Neuronal stem cell (in vitro differentiated cells): Measurements from ENCODE around the gene KIAA0232.

Experiments
- DNase-seq: peaks from one replicate; pipeline ENCODE4 v3.0.0-alpha.2; 2013; ENCODE audit warnings: low spot score
- H2AFZ ChIP-seq: one replicate; pipeline ENCODE4 v1.6.1; 2013; ENCODE audit warnings: mild to moderate bottlenecking, low read length, inconsistent platforms
- H2AK5ac ChIP-seq: 2 replicates; pipeline ENCODE4 v1.6.1; 2013; ENCODE audit warnings: low read depth, mild to moderate bottlenecking, inconsistent platforms, low read length, moderate library complexity, mixed read lengths
- H2BK120ac ChIP-seq: 2 replicates; pipeline ENCODE4 v1.6.1; 2013; ENCODE audit warnings: low read depth, mild to moderate bottlenecking, inconsistent platforms, low read length, moderate library complexity, mixed read lengths
- H2BK12ac ChIP-seq: one replicate; pipeline ENCODE4 v1.6.1; 2013; ENCODE audit warnings: low read length, inconsistent platforms
- H2BK15ac ChIP-seq: 2 replicates; pipeline ENCODE4 v1.6.1; 2013; ENCODE audit warnings: mild to moderate bottlenecking, low read length, inconsistent platforms, mixed read lengths
- H2BK5ac ChIP-seq: one replicate; pipeline ENCODE4 v1.6.1; 2013; ENCODE audit warnings: inconsistent platforms, mild to moderate bottlenecking, low read length, moderate library complexity
- H3K14ac ChIP-seq: one replicate; pipeline ENCODE4 v1.6.1; 2013; ENCODE audit warnings: low read length, inconsistent platforms
- H3K18ac ChIP-seq: 2 replicates; pipeline ENCODE4 v1.6.1; 2013; ENCODE audit warnings: low read length, inconsistent platforms
- H3K23ac ChIP-seq: 2 replicates; pipeline ENCODE4 v1.6.1; 2013; ENCODE audit warnings: low read depth, mild to moderate bottlenecking, mixed read lengths, low read length, inconsistent platforms; ENCODE audit not compliant: poor library complexity
- H3K27ac ChIP-seq: replicated peaks from 3 replicates; pipeline ENCODE4 v1.5.1; 2013; ENCODE audit warnings: low read length, inconsistent platforms
- H3K27me3 ChIP-seq, 3 experiments: 2 replicates each; pipeline ENCODE4 v1.6.1; 2013; ENCODE audit warnings: low read length in 3 of 3, mild to moderate bottlenecking in 2 of 3, inconsistent platforms in 1 of 3, low read depth in 1 of 3, mixed read lengths in 1 of 3, moderate library complexity in 1 of 3; ENCODE audit not compliant: control insufficient read depth in 3 of 3, insufficient read depth in 3 of 3
- H3K36me3 ChIP-seq, 2 donors: replicated peaks in 1 of 2; 2 replicates each; pipeline ENCODE4 v1.6.1; 2013; ENCODE audit warnings: low read length in 2 of 2; ENCODE audit not compliant: control insufficient read depth in 2 of 2, insufficient read depth in 2 of 2
- H3K4ac ChIP-seq: 2 replicates; pipeline ENCODE4 v1.6.1; 2013; ENCODE audit warnings: inconsistent platforms, mild to moderate bottlenecking, low read length, moderate library complexity
- H3K4me1 ChIP-seq, 2 donors: 1 replicate in 1 of 2; 2 replicates in 1 of 2; pipeline ENCODE4 v1.6.1; 2013; ENCODE audit warnings: low read length in 2 of 2, low read depth in 1 of 2; ENCODE audit not compliant: control insufficient read depth in 2 of 2, insufficient read depth in 1 of 2
- H3K4me2 ChIP-seq: one replicate; pipeline ENCODE4 v1.6.1; 2013; ENCODE audit warnings: mild to moderate bottlenecking, low read length, inconsistent platforms; ENCODE audit not compliant: insufficient read depth, poor library complexity, severe bottlenecking
- H3K4me3 ChIP-seq, 2 donors: 2 replicates each; pipeline ENCODE4 v1.5.1; 2013; ENCODE audit warnings: low read length in 2 of 2, mild to moderate bottlenecking in 2 of 2, inconsistent platforms in 1 of 2, moderate library complexity in 1 of 2
- H3K79me1 ChIP-seq: one replicate; pipeline ENCODE4 v1.6.1; 2013; ENCODE audit warnings: low read depth, mild to moderate bottlenecking, inconsistent platforms, low read length, moderate library complexity
- H3K9ac ChIP-seq: one replicate; pipeline ENCODE4 v1.6.1; 2013; ENCODE audit warnings: mild to moderate bottlenecking, low read depth, low read length, inconsistent platforms; ENCODE audit not compliant: poor library complexity
- H3K9me3 ChIP-seq, 2 donors: replicated peaks in 1 of 2; 2 replicates each; pipeline versions ENCODE3 to v1.6.1; 2013; ENCODE audit warnings: low read length in 2 of 2, mild to moderate bottlenecking in 2 of 2, inconsistent platforms in 1 of 2, low read depth in 1 of 2, mixed read lengths in 1 of 2, moderate library complexity in 1 of 2; ENCODE audit not compliant: control insufficient read depth in 2 of 2, insufficient read depth in 1 of 2
- H4K8ac ChIP-seq: one replicate; pipeline ENCODE4 v1.6.1; 2013; ENCODE audit warnings: low read depth, mild to moderate bottlenecking, inconsistent platforms, low read length, moderate library complexity
- H4K91ac ChIP-seq: one replicate; pipeline ENCODE4 v1.6.1; 2013; ENCODE audit warnings: low read length, low read depth, mild to moderate bottlenecking, inconsistent platforms; ENCODE audit not compliant: poor library complexity
- WGBS, 2 donors: extraction: QIAGEN DNeasy Blood & Tissue Kit; methylation state at CpG; one replicate each; pipeline ENCODE4 v1.1.7; 2013; ENCODE audit warnings: missing lambda C conversion rate in 2 of 2, mixed read lengths in 1 of 2; ENCODE audit not compliant: insufficient read length in 2 of 2, insufficient replicate concordance in 1 of 2; ENCODE audit errors: extremely low coverage in 2 of 2; 5-methylcytosine and 5-hydroxymethylcytosine counted together

The KIAA0232 gene

GRCh38 chr4:6752486-6752829 lies 30.1 kb upstream of the KIAA0232 start:
- H2BK15ac ChIP-seq, result no peak overlapping the region
- peak overlapping the region; percentile 84 for H2BK5ac ChIP-seq
- peaks cover 11 to 23% of the 10 kb centered on the region in 2 donors for H3K4me1 ChIP-seq
- H2BK120ac ChIP-seq, result no peak overlapping the region
- no peak overlapping the region for H3K23ac ChIP-seq
- H3K36me3 ChIP-seq, result no peaks in the 10 kb centered on the region
- H3K9ac ChIP-seq, result no peak overlapping the region
- no CpG with 5 or more reads among the region's 6 CpGs for WGBS, 2 donors
- H2AK5ac ChIP-seq, result no peak overlapping the region
- H4K91ac ChIP-seq, result no peak overlapping the region
- peaks cover 0 to 5% (median 0%) of the 10 kb centered on the region in 3 experiments for H3K27me3 ChIP-seq
- H3K9me3 ChIP-seq, result peaks cover 0 to 2% of the 10 kb centered on the region in 2 donors
- H3K79me1 ChIP-seq, result peaks cover 2% of the 10 kb centered on the region
- no peak overlapping the region for H4K8ac ChIP-seq
- H3K27ac ChIP-seq, result no peak overlapping the region
- DNase-seq, result no peak
- H3K4me3 ChIP-seq, result no peak overlapping the region
- H3K18ac ChIP-seq, result no peak overlapping the region
- no peak overlapping the region for H3K14ac ChIP-seq
- H3K4ac ChIP-seq, result no peak overlapping the region
- no peak overlapping the region for H3K4me2 ChIP-seq
- H2BK12ac ChIP-seq, result no peak overlapping the region
- H2AFZ ChIP-seq, result no peak overlapping the region

- no peaks in the 10 kb centered on the region for H3K36me3 ChIP-seq
- peak overlapping the region; percentile 84 for H2BK5ac ChIP-seq
- no peak overlapping the region for H3K4ac ChIP-seq
- peaks cover 0 to 2% of the 10 kb centered on the region in 2 donors for H3K9me3 ChIP-seq
- H4K91ac ChIP-seq, result peak overlapping the region; percentile 94
- peak overlapping the region; percentile 49 for H3K27ac ChIP-seq
- H3K23ac ChIP-seq, result peak overlapping the region; percentile 2
- no peak for DNase-seq
- H3K79me1 ChIP-seq, result peaks cover 2% of the 10 kb centered on the region
- no peak overlapping the region for H2AK5ac ChIP-seq
- H2BK15ac ChIP-seq, result no peak overlapping the region
- peaks cover 0 to 5% (median 0%) of the 10 kb centered on the region in 3 experiments for H3K27me3 ChIP-seq
- H3K4me3 ChIP-seq, result no peak overlapping the region
- H2BK120ac ChIP-seq, result peak overlapping the region; percentile 93
- H4K8ac ChIP-seq, result peak overlapping the region; percentile 32
- WGBS, 2 donors, result no CpG with 5 or more reads among the region's 18 CpGs
- H3K9ac ChIP-seq, result no peak overlapping the region
- no peak overlapping the region for H3K14ac ChIP-seq
- H3K18ac ChIP-seq, result peak overlapping the region; percentile 60
- peaks cover 11 to 20% of the 10 kb centered on the region in 2 donors for H3K4me1 ChIP-seq
- no peak overlapping the region for H2BK12ac ChIP-seq
- peak overlapping the region; percentile 45 for H2AFZ ChIP-seq
- H3K4me2 ChIP-seq, result peak overlapping the region; percentile 24
These were observed 29.4 kb upstream of the KIAA0232 start for GRCh38 chr4:6753103-6753560.

- H3K14ac ChIP-seq, result no peak overlapping the region
- peak overlapping the region; percentile 51 for H2AK5ac ChIP-seq
- no peak overlapping the region for H2AFZ ChIP-seq
- H3K27ac ChIP-seq, result no peak overlapping the region
- H2BK5ac ChIP-seq, result no peak overlapping the region
- no peak overlapping the region for H3K9ac ChIP-seq
- WGBS, 2 donors, result no CpG with 5 or more reads among the region's 9 CpGs
- peak overlapping the region; percentile 30 for H3K18ac ChIP-seq
- H3K4me2 ChIP-seq, result no peak overlapping the region
- no peaks in the 10 kb centered on the region for H3K36me3 ChIP-seq
- H3K9me3 ChIP-seq, result peaks cover 0 to 2% of the 10 kb centered on the region in 2 donors
- H4K8ac ChIP-seq, result no peak overlapping the region
- no peak overlapping the region for H3K4me3 ChIP-seq
- no peak overlapping the region for H4K91ac ChIP-seq
- H3K23ac ChIP-seq, result no peak overlapping the region
- no peak overlapping the region for H2BK12ac ChIP-seq
- H3K4ac ChIP-seq, result no peak overlapping the region
- peaks cover 0 to 5% (median 0%) of the 10 kb centered on the region in 3 experiments for H3K27me3 ChIP-seq
- H3K4me1 ChIP-seq, result peaks cover 16 to 19% of the 10 kb centered on the region in 2 donors
- no peak for DNase-seq
- peaks cover 2% of the 10 kb centered on the region for H3K79me1 ChIP-seq
- H2BK15ac ChIP-seq, result no peak overlapping the region
- no peak overlapping the region for H2BK120ac ChIP-seq
These were observed 28.6 kb upstream of the KIAA0232 start for GRCh38 chr4:6753891-6754290.

GRCh38 chr4:6754481-6755087 lies 27.9 kb upstream of the KIAA0232 start:
- DNase-seq, result no peak
- no peak overlapping the region for H4K8ac ChIP-seq
- H3K18ac ChIP-seq, result no peak overlapping the region
- no peak overlapping the region for H3K23ac ChIP-seq
- peak overlapping the region; percentile 18 for H2AK5ac ChIP-seq
- no peak overlapping the region for H3K4me2 ChIP-seq
- H2BK120ac ChIP-seq, result no peak overlapping the region
- H2AFZ ChIP-seq, result no peak overlapping the region
- no peak overlapping the region for H3K4ac ChIP-seq
- no peak overlapping the region for H3K4me3 ChIP-seq
- H3K79me1 ChIP-seq, result peaks cover 2% of the 10 kb centered on the region
- no peak overlapping the region for H2BK15ac ChIP-seq
- no peaks in the 10 kb centered on the region for H3K36me3 ChIP-seq
- peaks cover 0 to 5% (median 0%) of the 10 kb centered on the region in 3 experiments for H3K27me3 ChIP-seq
- H3K9ac ChIP-seq, result no peak overlapping the region
- peaks cover 0 to 2% of the 10 kb centered on the region in 2 donors for H3K9me3 ChIP-seq
- peaks cover 13 to 15% of the 10 kb centered on the region in 2 donors for H3K4me1 ChIP-seq
- H4K91ac ChIP-seq, result no peak overlapping the region
- H2BK5ac ChIP-seq, result no peak overlapping the region
- no peak overlapping the region for H2BK12ac ChIP-seq
- WGBS, 2 donors, result no CpG with 5 or more reads among the region's 3 CpGs
- H3K27ac ChIP-seq, result no peak overlapping the region
- no peak overlapping the region for H3K14ac ChIP-seq
